GM19351 (cell line): Measurements from ENCODE around the gene PRKCA.
"Not testable (repeated sequence)": the region's sequence is repeated elsewhere in the genome, so short reads cannot be mapped to it uniquely, and the experiment has no call there.

ENCODE experiments used
- ATAC-seq: cut with Tn5 transposase; IDR thresholded peaks from one replicate; pipeline ENCODE4 v1.9.1; 2021; ENCODE audit warnings: mild to moderate bottlenecking, moderate library complexity; ENCODE audit not compliant: unreplicated experiment

Gene PRKCA

GRCh38 chr17:66480243-66480642, 177.8 kb downstream of the PRKCA start:
- no peak for ATAC-seq

GRCh38 chr17:66480802-66481201, 178.4 kb downstream of the PRKCA start:
- no peak for ATAC-seq

- ATAC-seq: no peak
Observed at GRCh38 chr17:66481271-66481670, 178.9 kb downstream of the PRKCA start.

- ATAC-seq: no peak
Observed at GRCh38 chr17:66483906-66484305, 181.5 kb downstream of the PRKCA start.

- ATAC-seq: no peak
Observed at GRCh38 chr17:66485309-66485947, 183.0 kb downstream of the PRKCA start.

- no peak for ATAC-seq
Observed at GRCh38 chr17:66487121-66487520, 184.7 kb downstream of the PRKCA start.

GRCh38 chr17:66487981-66488468, 185.6 kb downstream of the PRKCA start:
- no peak for ATAC-seq

GRCh38 chr17:66488864-66489263, 186.5 kb downstream of the PRKCA start:
- no peak for ATAC-seq

- not testable (repeated sequence) for ATAC-seq
Observed at GRCh38 chr17:66489576-66489975, 187.2 kb downstream of the PRKCA start.

GRCh38 chr17:66491213-66491612, 188.8 kb downstream of the PRKCA start:
- no peak for ATAC-seq

- ATAC-seq: no peak
Observed at GRCh38 chr17:66491665-66492064, 189.3 kb downstream of the PRKCA start.

- ATAC-seq: no peak
Observed at GRCh38 chr17:66492080-66492479, 189.7 kb downstream of the PRKCA start.

- ATAC-seq: no peak
Observed at GRCh38 chr17:66492561-66493005, 190.2 kb downstream of the PRKCA start.

GRCh38 chr17:66493283-66494019, 191.0 kb downstream of the PRKCA start:
- ATAC-seq: no peak

- no peak for ATAC-seq
Observed at GRCh38 chr17:66494023-66494803, 191.8 kb downstream of the PRKCA start.

- ATAC-seq: no peak
Observed at GRCh38 chr17:66495035-66495434, 192.6 kb downstream of the PRKCA start.

- ATAC-seq: no peak
Observed at GRCh38 chr17:66496306-66496705, 193.9 kb downstream of the PRKCA start.

GRCh38 chr17:66498580-66498979, 196.2 kb downstream of the PRKCA start:
- no peak for ATAC-seq

- no peak for ATAC-seq
Observed at GRCh38 chr17:66506641-66507040, 204.2 kb downstream of the PRKCA start.

- no peak for ATAC-seq
Observed at GRCh38 chr17:66507103-66507923, 204.9 kb downstream of the PRKCA start.
